HUES48 (cell line): ENCODE data around the gene BRMS1.

ENCODE experiments used
- H3K27ac ChIP-seq: one replicate; pipeline ENCODE4 v1.7.0; 2013; ENCODE audit warnings: low read depth, low read length, inconsistent platforms
- H3K27me3 ChIP-seq: 2 replicates; pipeline ENCODE4 v1.6.1; 2013; ENCODE audit warnings: mild to moderate bottlenecking, low read length; ENCODE audit not compliant: control insufficient read depth, insufficient read depth
- H3K36me3 ChIP-seq: 2 replicates; pipeline ENCODE4 v1.6.1; 2013; ENCODE audit warnings: low read length; ENCODE audit not compliant: control insufficient read depth, insufficient read depth
- H3K4me1 ChIP-seq: 2 replicates; pipeline ENCODE4 v1.6.1; 2013; ENCODE audit warnings: mild to moderate bottlenecking, low read length; ENCODE audit not compliant: control insufficient read depth, insufficient read depth
- H3K4me3 ChIP-seq: 2 replicates; pipeline ENCODE4 v1.5.1; 2013; ENCODE audit warnings: mild to moderate bottlenecking, low read depth, low read length
- H3K9ac ChIP-seq: 2 replicates; pipeline ENCODE4 v1.6.1; 2013; ENCODE audit warnings: mild to moderate bottlenecking, low read depth, low read length, moderate library complexity
- H3K9me3 ChIP-seq: 2 replicates; pipeline ENCODE4 v1.6.1; 2013; ENCODE audit warnings: low read length; ENCODE audit not compliant: control insufficient read depth, insufficient read depth

BRMS1 gene

GRCh38 chr11:66371627-66372415 lies 26.9 kb upstream of the BRMS1 start, which contains the start of gene SLC29A2:
Gene SLC29A2 (minus strand): TSS chr11:66371760. CDS start chr11:66371591, 169 bp downstream.
- peak within 1 kb of the TSS; percentile 93 for H3K27ac ChIP-seq

GRCh38 chr11:66369073-66369894 lies 24.4 kb upstream of the BRMS1 start:
- no peaks in the 10 kb centered on the region for H3K9me3 ChIP-seq
- H3K27ac ChIP-seq, result peak overlapping the region; percentile 25
- peaks cover 13% of the 10 kb centered on the region for H3K4me1 ChIP-seq
- H3K36me3 ChIP-seq, result peaks cover 51% of the 10 kb centered on the region
- H3K9ac ChIP-seq, result no peak overlapping the region
- H3K27me3 ChIP-seq, result no peaks in the 10 kb centered on the region
- peak overlapping the region; percentile 96 for H3K4me3 ChIP-seq

More at GRCh38 chr11:66371627-66372415, 26.9 kb upstream of the BRMS1 start, which contains the start of gene SLC29A2:
- peak within 1 kb of the TSS; percentile 96 for H3K4me3 ChIP-seq
- H3K9me3 ChIP-seq, result no peaks in the 10 kb centered on the region
- peaks cover 30% of the 10 kb centered on the region for H3K36me3 ChIP-seq
- peak within 1 kb of the TSS; percentile 90 for H3K9ac ChIP-seq
- H3K27me3 ChIP-seq, result no peaks in the 10 kb centered on the region
- peaks cover 13% of the 10 kb centered on the region for H3K4me1 ChIP-seq

GRCh38 chr11:66368484-66368883 lies 23.6 kb upstream of the BRMS1 start:
- no peak overlapping the region for H3K4me3 ChIP-seq
- no peaks in the 10 kb centered on the region for H3K9me3 ChIP-seq
- no peak overlapping the region for H3K9ac ChIP-seq
- H3K36me3 ChIP-seq, result peaks cover 54% of the 10 kb centered on the region
- no peak overlapping the region for H3K27ac ChIP-seq
- peaks cover 13% of the 10 kb centered on the region for H3K4me1 ChIP-seq
- H3K27me3 ChIP-seq, result no peaks in the 10 kb centered on the region

- Histone ChIP-seq H3K27ac (no peak overlapping the region), H3K4me1 (peaks cover 11% of the 10 kb centered on the region), H3K4me3 (no peak overlapping the region), H3K9me3 (no peaks in the 10 kb centered on the region), H3K36me3 (peaks cover 61% of the 10 kb centered on the region), H3K9ac (no peak overlapping the region), H3K27me3 (no peaks in the 10 kb centered on the region)
These were observed 22.8 kb upstream of the BRMS1 start for GRCh38 chr11:66367561-66368312.

- no peak overlapping the region for H3K27ac ChIP-seq
- no peak overlapping the region for H3K4me3 ChIP-seq
- peaks cover 10% of the 10 kb centered on the region for H3K4me1 ChIP-seq
- H3K27me3 ChIP-seq, result no peaks in the 10 kb centered on the region
- H3K9ac ChIP-seq, result no peak overlapping the region
- peaks cover 69% of the 10 kb centered on the region for H3K36me3 ChIP-seq
- H3K9me3 ChIP-seq, result no peaks in the 10 kb centered on the region
These were observed 22.1 kb upstream of the BRMS1 start for GRCh38 chr11:66366844-66367477.

- no peak overlapping the region for H3K27ac ChIP-seq
- H3K9me3 ChIP-seq, result no peaks in the 10 kb centered on the region
- peaks cover 10% of the 10 kb centered on the region for H3K4me1 ChIP-seq
- H3K27me3 ChIP-seq, result no peaks in the 10 kb centered on the region
- peaks cover 77% of the 10 kb centered on the region for H3K36me3 ChIP-seq
- no peak overlapping the region for H3K4me3 ChIP-seq
- no peak overlapping the region for H3K9ac ChIP-seq
These were observed 21.1 kb upstream of the BRMS1 start for GRCh38 chr11:66365711-66366619.

GRCh38 chr11:66365166-66365565 lies 20.3 kb upstream of the BRMS1 start:
- no peak overlapping the region for H3K4me3 ChIP-seq
- no peaks in the 10 kb centered on the region for H3K27me3 ChIP-seq
- H3K36me3 ChIP-seq, result peaks cover 77% of the 10 kb centered on the region
- no peak overlapping the region for H3K27ac ChIP-seq
- H3K4me1 ChIP-seq, result peaks cover 8% of the 10 kb centered on the region
- H3K9ac ChIP-seq, result no peak overlapping the region
- H3K9me3 ChIP-seq, result no peaks in the 10 kb centered on the region

- Histone ChIP-seq H3K9me3 (no peaks in the 10 kb centered on the region), H3K4me3 (no peak overlapping the region), H3K4me1 (no peaks in the 10 kb centered on the region), H3K36me3 (peaks cover 68% of the 10 kb centered on the region), H3K9ac (no peak overlapping the region), H3K27me3 (no peaks in the 10 kb centered on the region), H3K27ac (no peak overlapping the region)
These were observed 19.1 kb upstream of the BRMS1 start for GRCh38 chr11:66363805-66364535.

GRCh38 chr11:66363187-66363601 lies 18.3 kb upstream of the BRMS1 start:
- H3K4me1 ChIP-seq, result no peaks in the 10 kb centered on the region
- H3K36me3 ChIP-seq, result peaks cover 60% of the 10 kb centered on the region
- no peak overlapping the region for H3K9ac ChIP-seq
- no peaks in the 10 kb centered on the region for H3K27me3 ChIP-seq
- H3K9me3 ChIP-seq, result no peaks in the 10 kb centered on the region
- H3K4me3 ChIP-seq, result no peak overlapping the region
- no peak overlapping the region for H3K27ac ChIP-seq
